Epithelial cell of proximal tubule (primary cell): ENCODE measurements around the gene THOP1. TPM values are rescaled to one million over a fixed set of nuclear protein-coding genes. Genes with fewer than 3 reads are reported as not detected.

Source experiments
- DNase-seq: peaks from one replicate; pipeline ENCODE4 v3.0.0-alpha.2; 2011; ENCODE audit warnings: low read depth
- H3K4me3 ChIP-seq: 2 replicates; pipeline ENCODE4 v1.5.1; 2011; ENCODE audit warnings: low read depth, mild to moderate bottlenecking, low read length
- CTCF ChIP-seq: conservative IDR thresholded peaks from 2 replicates; pipeline ENCODE4 v1.5.1; 2012; ENCODE audit warnings: low read depth, mild to moderate bottlenecking, low read length
- total RNA-seq: library from RNA; depleted of rRNA; stranded (reverse); fragments of >200 nt; gene quantifications from 2 replicates; pipeline ENCODE4 v1.2.3, GENCODE V29; 2015

Gene THOP1
- total RNA-seq, 1 donor from 2014 or later, result 148 TPM

DNA sequence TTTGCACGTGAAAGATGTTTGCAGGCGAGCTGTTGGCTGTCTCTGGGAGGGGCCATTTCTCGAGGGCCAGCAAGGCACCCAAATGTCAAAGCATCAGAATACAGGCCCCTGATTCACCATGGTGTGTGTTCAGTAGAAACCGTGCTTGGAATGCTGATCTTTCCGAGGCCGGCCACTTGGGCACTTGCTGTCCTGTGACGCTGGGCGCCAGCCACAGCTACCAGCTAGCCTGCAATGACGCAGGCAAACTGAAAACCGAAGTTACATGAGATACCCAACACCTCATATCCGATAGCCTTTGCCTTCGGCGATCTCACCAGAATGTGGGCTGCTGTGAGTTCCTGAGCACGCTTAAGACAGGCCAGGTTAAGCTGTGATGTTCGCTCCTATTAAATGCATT, 12.0 kb downstream of the THOP1 start:
- H3K4me3 ChIP-seq, result no peak overlapping the region
- TF ChIP-seq CTCF, result no peak
- no peak for DNase-seq

DNA sequence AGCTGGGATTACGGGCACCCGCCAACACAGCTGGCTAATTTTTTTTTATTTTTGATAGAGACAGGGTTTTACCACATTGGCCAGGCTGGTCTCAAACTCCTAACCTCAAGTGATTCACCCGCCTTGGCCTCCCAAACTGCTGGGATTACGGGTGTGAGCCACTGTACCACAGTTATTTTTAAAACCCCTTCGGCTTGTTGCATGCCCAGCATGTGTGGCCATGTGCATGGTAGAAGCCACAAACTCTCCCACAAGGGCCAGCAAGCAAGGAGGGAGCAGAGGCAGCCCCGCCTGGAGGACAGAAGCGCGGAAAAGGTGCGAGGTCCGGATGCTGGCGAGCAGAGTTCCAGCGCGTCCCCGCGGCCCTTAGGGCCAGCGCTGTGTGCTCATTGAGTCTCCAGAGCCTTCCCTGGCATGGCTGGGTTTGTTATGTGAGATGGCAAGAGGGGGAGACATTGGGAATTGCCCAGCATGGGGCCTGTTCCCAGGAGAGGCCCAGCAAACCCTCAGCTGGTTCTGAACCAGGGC, 12.9 kb downstream of the THOP1 start:
- no peak for TF ChIP-seq CTCF
- no peak overlapping the region for H3K4me3 ChIP-seq
- no peak for DNase-seq

DNA sequence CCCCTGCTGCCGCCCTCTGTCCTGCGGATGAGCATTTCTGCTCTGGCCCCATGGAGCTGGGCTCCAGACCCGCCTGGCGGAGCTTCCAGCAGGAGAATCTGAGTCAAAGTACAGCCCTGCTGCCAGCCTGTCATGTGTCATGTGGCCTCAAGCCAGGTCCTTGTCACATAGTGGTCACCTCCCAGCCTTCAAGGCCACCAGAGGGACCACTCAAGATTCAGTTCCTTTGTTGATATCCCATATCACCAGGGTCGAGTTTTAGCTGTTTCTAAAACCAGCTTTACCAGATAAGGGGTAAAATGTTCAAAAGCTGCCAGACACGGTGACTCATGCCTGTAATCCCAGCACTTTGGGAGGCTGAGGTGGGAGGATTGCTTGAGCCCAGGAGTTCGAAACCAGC, 13.4 kb downstream of the THOP1 start:
- no peak for TF ChIP-seq CTCF
- DNase-seq, result no peak
- no peak overlapping the region for H3K4me3 ChIP-seq

DNA sequence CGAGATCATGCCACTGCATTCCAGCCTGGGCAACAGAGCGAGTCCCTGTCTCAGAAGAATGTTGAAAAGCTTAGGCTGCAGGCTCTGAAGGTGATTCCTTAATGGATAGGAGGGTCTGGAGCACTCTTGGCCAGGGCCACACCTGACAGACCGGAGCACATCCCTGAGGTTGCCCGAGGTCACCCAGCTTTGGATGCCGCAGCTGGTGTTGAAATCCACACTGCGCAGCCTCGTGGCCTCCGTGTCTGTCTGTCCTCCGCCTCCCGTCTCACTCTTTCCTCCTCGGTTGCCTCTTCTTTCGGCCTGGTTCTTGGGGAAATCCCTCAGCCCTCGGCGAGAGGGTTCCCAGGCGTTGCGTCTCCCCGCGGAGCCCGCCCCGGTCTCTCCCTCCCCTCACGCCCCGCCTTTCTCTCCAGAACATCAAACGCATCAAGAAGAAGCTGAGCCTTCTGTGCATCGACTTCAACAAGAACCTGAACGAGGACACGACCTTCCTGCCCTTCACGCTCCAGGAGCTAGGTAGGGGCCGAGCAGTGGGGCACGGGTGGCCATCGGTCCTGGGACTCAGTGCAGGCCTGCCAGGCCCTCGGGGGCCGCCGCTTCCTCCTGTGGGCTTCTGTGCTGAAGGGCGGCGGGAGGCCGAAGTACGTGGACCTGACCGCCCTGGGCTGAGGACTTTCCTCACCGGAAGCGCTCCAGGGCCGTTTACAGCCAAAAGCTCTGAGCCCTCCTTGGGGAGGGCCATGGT, 14.1 kb downstream of the THOP1 start:
- TF ChIP-seq CTCF, result no peak
- no peak overlapping the region for H3K4me3 ChIP-seq
- no peak for DNase-seq

DNA sequence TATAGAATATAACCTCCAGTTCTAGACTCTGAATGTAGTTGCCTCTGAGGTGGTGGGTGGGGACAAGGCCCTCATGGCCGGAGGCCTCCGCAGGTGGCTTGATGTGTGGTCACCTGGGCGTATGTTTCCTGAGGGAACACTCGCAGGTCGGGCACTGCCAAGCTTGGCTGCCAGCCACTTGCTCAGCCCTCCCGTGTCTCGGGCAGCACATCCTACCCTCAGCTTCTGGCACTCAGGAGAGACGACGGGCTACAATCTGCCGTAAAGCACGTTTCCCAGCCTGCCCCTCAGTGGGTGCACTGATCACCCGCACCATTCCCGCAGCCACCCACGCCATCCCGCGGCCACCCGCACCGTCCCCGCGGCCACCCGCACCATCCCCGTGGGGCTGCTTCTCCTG, 15.2 kb downstream of the THOP1 start:
- DNase-seq, result no peak
- TF ChIP-seq CTCF, result no peak
- no peak overlapping the region for H3K4me3 ChIP-seq

DNA sequence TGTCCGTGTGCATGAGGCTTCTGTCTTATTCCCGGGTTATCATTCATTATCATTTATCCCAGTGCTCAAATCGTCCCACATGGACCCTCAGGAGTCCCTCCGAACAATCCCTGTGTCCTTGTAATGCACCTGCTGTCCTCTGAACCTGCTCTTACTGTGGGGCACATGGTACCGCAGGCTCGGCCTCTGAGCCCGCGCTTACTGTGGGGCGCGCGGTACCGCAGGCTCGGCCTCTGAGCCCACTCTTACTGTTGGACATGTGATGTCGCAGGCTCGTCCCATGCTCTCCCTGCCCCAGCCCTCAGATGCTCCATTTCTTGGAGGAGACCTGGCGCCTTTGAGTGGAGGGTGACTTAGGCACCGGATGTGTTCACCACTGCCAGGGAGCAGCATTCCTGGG, 17.5 kb downstream of the THOP1 start:
- no peak overlapping the region for H3K4me3 ChIP-seq
- no peak for TF ChIP-seq CTCF
- no peak for DNase-seq
